GM19463 (cell line): Measurements from ENCODE around the gene TMEM217.
"Not testable (repeated sequence)": the region's sequence is repeated elsewhere in the genome, so short reads cannot be mapped to it uniquely, and the experiment has no call there.

Experiments
- ATAC-seq: cut with Tn5 transposase; IDR thresholded peaks from one replicate; pipeline ENCODE4 v1.9.1; 2021; ENCODE audit warnings: mild to moderate bottlenecking, moderate library complexity; ENCODE audit not compliant: unreplicated experiment

TMEM217 gene

DNA sequence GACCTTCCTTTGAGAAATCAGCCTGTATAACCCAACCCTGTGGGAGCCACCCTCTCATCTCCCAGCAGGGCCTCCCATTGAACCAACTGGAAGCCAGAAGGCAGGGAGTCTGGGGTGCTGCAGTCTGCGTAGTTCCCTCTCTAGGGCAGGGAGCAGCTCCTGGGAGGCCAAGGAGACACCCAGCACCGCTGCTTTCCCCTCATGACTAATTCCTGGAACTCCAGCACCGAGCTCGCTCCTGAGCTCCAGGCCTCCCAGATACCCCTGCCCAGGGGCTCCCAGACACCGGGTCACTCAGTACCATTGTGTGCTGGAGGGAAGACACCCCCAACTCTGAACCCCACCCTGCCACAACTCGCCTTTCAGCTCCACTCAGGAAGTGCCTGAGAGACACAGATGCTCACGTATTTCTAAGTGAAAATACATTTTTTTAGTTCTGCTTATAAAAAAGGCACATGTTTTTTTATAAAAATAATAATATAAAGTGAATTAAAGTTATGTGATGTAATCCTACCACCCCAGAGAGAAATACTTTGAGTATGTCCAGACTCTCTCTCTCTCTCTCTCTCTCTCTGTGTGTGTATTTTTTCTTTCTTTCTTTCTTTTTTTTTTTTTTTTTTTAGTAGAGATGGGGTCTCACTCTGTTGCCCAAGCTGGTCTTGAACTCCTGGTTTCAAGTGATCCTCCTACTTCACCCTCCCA lies 70.5 kb downstream of the TMEM217 start:
- ATAC-seq, result no peak

- not testable (repeated sequence) for ATAC-seq
These were observed 71.8 kb downstream of the TMEM217 start for GRCh38 chr6:37185949-37186720.

DNA sequence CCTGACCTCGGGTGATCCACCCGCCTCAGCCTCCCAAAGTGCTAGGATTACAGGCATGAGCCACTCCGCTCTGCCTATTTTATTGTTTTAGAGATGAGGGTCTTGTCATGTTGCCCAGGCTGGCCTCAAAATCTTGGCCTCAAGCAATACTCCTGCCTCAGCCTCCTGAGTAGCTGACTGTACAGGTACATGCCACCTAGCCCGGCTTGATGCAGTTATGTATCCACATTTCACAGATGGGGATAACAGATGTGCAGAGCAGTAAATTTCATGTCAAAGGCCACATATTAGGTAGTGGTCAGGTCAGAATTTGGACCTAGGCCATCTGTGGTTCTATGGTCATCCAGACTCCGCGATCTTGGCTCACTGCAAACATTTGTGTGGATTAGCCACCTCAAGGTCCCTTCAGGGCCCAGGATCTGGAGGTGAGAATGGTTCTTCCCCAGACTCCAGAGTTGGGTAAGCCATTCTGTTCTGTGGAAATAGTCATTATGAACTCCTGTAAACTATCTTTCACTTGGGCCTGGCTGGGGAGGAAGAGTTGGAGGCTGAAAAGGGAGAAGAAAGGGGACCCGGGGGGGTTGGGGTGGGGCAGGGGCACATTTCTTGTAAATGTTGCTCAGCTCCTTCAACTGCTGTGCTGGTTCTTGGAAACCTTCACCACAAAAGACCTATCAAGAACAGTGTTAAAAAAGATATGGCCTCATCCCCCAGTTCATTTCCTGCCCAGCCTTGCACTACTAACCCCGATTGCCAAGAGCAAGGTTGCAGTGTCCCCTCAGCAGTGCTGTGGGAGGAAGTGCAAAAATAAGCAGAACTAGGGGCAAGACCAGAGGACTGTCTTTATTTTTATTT lies 75.0 kb downstream of the TMEM217 start:
- ATAC-seq, result no peak

GRCh38 chr6:37180610-37181009 lies 77.3 kb downstream of the TMEM217 start:
- ATAC-seq, result not testable (repeated sequence)

DNA sequence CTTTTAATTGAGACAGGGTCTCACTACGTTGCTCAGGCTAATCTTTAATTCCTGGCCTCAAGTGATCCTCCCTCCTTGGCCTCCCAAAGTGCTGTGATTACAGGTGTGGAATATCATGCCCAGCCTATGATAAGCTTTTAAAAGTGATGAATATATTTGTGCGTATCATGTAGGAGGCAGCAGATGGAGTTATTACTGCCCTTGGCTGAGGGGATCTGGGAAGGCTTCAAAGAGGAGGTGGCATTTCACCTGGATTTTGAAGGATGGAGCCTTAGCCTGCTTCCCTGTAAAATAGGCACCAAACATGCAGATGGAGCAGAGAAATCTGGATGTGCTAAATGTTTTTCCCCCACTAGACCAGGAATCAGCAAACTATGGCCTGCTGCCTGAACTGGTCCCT lies 77.9 kb downstream of the TMEM217 start:
- ATAC-seq, result no peak

DNA sequence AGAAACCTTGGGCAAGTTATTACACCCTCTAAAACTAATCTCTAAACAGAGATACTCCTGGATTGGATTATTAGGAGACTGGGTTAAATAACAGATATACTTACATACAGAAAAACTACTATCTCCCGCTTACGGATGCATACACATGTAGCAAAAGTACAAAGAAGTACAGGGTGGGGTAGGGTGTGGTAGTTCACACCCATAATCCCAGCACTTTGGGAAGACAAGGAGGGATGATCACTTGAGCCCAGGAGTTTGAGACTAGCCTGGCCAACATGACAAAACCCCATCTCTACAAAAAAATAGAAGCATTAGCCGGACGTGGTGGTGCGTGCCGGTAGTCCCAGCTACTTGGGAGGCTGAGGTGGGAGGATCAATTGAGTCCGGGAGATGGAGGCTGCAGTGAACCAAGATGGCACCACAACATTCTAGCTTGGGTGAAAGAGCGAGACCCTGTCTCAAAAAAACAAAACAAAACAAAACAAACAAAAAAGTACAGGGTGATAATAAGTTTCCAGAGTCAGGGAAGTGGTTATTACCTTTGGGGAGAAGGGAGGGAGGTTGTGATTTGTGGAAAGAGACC lies 79.9 kb downstream of the TMEM217 start:
- ATAC-seq, result no peak

DNA sequence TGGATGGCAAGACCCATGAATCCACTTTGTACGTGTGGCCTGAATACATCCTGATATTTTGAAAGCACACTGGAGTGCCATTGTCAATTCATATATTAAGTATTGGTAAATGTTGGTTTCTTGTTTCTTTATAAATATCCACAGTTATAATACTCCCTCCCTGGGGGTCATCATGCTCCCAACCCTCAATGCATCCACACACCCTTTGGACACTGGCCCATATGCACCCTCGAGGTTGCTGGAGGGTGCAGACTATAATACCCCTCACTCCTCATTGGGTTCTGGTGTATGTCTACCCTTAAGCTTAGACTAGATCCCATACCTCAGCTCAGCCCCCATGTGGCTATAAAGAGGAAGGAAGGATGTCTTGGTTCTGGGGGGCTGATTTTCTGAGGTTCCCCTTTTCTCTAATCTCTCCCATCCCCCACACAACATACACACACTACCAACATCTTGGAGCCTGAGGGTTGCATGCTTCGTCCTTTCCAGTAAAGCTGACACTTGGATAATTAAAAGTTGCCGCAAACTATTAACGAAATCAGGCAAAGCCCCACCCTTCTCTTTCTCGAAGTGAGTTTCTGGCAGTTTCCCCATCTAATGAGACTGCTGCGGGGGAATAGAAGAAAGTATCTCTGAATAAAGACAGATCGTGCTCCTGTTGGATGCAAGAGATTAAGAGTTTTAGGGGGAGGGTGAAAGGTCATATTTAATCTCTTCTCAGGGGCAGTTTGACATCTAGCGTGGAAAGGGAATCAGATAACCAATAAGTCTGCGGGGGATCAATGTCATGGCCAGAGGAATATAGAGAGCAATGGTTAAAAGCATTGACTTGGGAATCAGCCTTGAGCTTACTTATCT lies 80.6 kb downstream of the TMEM217 start:
- no peak for ATAC-seq

DNA sequence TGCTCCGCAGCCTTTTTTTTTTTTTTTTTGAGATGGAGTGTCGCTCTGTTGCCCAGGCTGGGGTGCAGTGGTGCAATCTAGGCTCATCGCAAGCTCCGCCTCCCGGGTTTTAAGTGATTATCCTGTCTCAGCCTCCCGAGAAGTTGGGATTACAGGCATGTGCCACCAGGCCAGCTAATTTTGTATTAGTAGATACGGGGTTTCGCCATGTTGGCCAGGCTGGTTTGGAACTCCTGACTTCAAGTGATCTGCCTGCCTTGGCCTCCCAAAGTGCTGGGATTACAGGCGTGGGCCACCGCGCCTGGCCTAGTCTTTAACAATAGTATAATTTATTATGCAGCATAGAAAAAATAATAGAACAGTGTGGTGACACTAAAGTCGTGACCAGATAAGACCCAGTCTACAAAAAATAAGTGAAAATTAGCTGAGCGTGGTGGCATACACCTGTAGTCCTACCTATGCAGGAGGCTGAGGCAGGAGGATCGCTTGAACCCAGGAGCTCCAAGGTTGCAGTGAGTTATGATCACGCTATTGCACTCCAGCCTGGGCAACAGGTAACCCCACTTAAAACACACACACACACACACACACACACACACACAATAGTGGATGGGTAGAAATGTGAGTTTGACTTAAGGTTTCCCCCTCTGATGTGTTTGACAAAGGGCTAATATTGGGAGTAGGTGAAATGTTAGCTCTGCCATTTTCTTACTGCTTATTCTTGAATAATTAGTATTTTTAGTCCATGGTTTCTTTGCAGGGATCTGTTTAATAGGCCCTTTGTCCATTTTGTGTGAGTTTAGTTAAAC lies 81.5 kb downstream of the TMEM217 start:
- no peak for ATAC-seq

DNA sequence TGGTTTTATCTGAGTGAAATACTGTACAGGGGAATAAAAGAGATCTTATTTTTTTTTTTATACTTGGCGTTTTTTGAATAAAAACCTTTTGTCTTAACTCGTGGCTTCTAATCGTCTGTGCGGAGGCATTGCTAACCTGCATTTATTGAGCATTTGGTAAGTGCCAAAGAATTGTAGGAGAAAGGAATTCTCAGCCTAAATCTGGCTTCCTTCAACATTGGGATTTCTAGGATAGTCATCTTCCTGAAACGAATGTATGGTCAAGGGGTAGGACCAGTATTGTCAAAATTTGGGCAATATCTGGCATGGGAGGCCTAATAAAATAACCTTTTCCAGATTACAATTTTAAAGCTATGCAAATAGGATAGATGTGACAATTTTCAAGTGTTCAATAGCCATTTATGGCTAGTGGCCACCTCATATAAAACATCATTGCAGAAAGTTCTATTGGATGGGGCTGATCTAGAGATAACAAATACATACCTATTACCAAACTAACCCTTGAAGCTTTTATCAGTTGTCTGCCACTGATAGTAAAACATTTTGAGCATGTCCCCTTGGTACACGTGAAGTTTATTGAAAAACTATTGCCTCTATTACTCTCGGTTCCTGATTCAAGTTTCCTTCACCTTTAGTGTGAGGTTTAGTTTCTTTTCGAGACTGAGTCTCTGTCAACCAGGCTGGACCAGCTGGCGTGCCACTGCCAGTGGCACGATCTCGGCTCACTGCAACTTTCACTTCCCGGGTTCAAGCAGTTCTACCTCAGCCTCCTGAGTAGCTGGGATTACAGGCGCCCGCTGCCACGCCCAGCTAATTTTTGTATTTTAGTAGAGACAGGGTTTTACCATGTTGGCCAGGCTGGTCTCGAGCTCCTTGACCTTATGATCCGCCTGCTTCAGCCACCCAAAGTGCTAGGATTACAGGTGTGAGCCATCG lies 82.3 kb downstream of the TMEM217 start:
- ATAC-seq, result no peak

GRCh38 chr6:37174515-37175331 lies 83.2 kb downstream of the TMEM217 start:
- ATAC-seq, result no peak

GRCh38 chr6:37174196-37174514 lies 83.8 kb downstream of the TMEM217 start:
- ATAC-seq, result no peak

DNA sequence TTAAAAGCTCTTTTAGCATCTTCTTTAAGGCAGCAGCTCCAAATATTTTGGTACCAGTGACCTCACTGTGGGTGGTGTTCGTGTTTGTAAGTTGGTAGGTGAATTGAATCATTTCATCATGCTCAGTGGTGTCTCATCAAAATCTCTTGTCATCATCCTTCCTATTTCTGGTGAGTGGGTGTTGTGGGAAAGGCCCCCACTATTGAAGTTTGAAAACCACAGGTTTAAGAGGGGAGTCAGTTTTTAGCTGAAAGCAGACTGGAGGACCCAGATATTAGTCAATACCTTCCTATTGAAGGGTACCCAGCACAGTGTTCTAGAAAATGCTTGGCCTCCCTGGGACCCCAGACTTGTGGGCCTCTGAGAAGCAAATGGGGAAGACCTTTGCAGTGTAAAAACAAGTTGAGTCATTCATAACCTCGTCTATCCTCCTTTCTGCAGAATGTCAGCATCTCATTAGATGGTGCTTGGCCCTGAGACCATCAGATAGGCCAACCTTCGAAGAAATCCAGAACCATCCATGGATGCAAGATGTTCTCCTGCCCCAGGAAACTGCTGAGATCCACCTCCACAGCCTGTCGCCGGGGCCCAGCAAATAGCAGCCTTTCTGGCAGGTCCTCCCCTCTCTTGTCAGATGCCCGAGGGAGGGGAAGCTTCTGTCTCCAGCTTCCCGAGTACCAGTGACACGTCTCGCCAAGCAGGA lies 84.3 kb downstream of the TMEM217 start:
- ATAC-seq, result no peak

GRCh38 chr6:37172912-37173492 lies 84.9 kb downstream of the TMEM217 start:
- ATAC-seq, result no peak

- no peak for ATAC-seq
These were observed 85.8 kb downstream of the TMEM217 start for GRCh38 chr6:37171970-37172812.

GRCh38 chr6:37171201-37171969 lies 86.6 kb downstream of the TMEM217 start:
- ATAC-seq, result no peak
